ENCODE data around the gene PRM1.
A peak's percentile ranks its signal among the peaks of the same experiment; 100 is the strongest.

PRM1 gene

GRCh38 chr16:11280616-11281522 is at the start of gene PRM1:
Gene PRM1, minus strand, starts transcription at chr16:11281330. Its CDS starts 92 bp downstream, at chr16:11281238.
- no peak for DNase-seq (ENCODE audit: low read depth in 2 of 2)

GRCh38 chr16:11330526-11331237 is 49.6 kb upstream of the PRM1 start:
- DNase-seq (ENCODE audit: low read depth in 2 of 2), result no peak

- DNase-seq (ENCODE audit: low read depth in 2 of 2), result no peak
These were observed 48.8 kb upstream of the PRM1 start for GRCh38 chr16:11329891-11330290.

- no peak for DNase-seq (ENCODE audit: low read depth in 2 of 2)
These were observed 48.0 kb upstream of the PRM1 start for GRCh38 chr16:11329071-11329491.

GRCh38 chr16:11328172-11329070 is 47.3 kb upstream of the PRM1 start:
- peak in 1 of 2 donors; percentile 20 for DNase-seq (ENCODE audit: low read depth in 2 of 2)

GRCh38 chr16:11327277-11328171 is 46.4 kb upstream of the PRM1 start:
- DNase-seq (ENCODE audit: low read depth in 2 of 2), result no peak

- DNase-seq (ENCODE audit: low read depth in 2 of 2), result no peak
These were observed 45.7 kb upstream of the PRM1 start for GRCh38 chr16:11326737-11327276.

- DNase-seq (ENCODE audit: low read depth in 2 of 2), result no peak
These were observed 45.1 kb upstream of the PRM1 start for GRCh38 chr16:11326084-11326736.

- no peak for DNase-seq (ENCODE audit: low read depth in 2 of 2)
These were observed 44.4 kb upstream of the PRM1 start for GRCh38 chr16:11325404-11326083.

- no peak for DNase-seq (ENCODE audit: low read depth in 2 of 2)
These were observed 42.6 kb upstream of the PRM1 start for GRCh38 chr16:11323551-11324336.

GRCh38 chr16:11322823-11323222 is 41.7 kb upstream of the PRM1 start:
- no peak for DNase-seq (ENCODE audit: low read depth in 2 of 2)

- DNase-seq (ENCODE audit: low read depth in 2 of 2), result no peak
These were observed 40.5 kb upstream of the PRM1 start for GRCh38 chr16:11321662-11322061.

- DNase-seq (ENCODE audit: low read depth in 2 of 2), result no peak
These were observed 39.0 kb upstream of the PRM1 start for GRCh38 chr16:11320170-11320569.

GRCh38 chr16:11319529-11320146 is 38.5 kb upstream of the PRM1 start:
- no peak for DNase-seq (ENCODE audit: low read depth in 2 of 2)

- DNase-seq (ENCODE audit: low read depth in 2 of 2), result no peak
These were observed 37.7 kb upstream of the PRM1 start for GRCh38 chr16:11318817-11319216.

GRCh38 chr16:11316331-11317015 is 35.3 kb upstream of the PRM1 start:
- no peak for DNase-seq (ENCODE audit: low read depth in 2 of 2)

- DNase-seq (ENCODE audit: low read depth in 2 of 2), result no peak
These were observed 34.4 kb upstream of the PRM1 start for GRCh38 chr16:11315510-11315909.
